ENCODE results near the gene FMN1.
A peak's percentile ranks its signal among the peaks of the same experiment; 100 is the strongest.

Gene FMN1

DNA sequence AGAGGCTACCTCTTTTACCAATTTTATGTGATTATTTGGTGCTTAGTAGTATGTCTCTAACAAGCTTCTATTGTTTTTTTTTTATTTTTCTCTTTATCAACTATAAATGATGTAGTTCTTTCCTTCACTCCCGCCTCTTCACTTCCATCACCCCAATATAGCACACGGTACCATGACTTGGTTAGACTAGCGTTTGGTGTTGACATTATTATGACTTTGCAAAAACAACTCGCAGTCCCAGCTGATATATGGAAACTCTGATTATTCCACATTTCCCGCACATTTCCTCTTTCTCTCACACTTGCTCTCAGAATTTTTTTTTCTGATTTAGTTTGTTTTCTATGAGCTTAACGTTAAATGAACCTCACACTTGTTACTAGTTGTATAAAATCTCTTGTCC is 314.5 kb downstream of the FMN1 start:
- DNase-seq (ENCODE audit: low read depth): no peak

DNA sequence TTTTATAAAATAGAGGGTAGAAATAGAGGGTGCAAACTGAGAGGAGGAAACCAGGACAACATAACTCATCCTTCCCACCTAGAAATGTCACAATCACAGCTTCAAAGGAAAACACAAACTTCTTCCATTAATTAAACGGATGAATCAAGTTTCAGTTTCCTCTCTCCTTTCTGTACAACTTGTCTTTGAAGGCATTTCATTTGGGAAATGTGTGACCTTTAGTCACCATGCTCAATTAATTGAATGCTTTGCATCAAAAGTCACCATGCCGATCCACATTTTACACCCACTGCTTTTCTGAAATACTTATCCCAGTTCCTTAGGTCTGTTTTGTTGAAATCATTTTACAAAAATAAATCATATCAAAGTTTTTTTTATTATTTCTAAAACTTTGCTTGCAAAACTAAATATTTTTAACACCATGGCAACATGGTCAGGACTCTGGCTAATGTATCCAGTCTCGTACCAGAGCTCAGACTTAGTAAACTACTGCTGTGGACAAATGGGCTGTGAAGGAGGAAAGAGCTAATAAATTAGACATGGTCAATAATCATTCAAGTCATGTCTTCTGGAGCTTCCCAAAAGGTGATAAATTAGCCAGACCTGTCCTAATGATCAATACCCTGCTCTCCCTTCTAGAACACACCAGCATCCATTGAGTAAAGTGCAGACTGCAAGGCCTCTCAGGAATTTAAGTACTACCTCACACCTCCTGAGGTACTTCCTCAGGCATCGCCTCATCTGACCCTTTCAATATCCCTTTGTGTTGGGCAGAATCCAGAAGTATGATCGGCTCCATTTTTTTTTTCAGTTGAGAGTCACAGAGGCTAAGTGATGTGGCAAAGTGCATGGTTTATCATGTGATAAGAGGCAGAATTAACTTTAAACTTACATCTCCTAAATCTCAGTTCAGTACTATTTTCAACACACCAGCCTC is 315.4 kb downstream of the FMN1 start:
- no peak for DNase-seq (ENCODE audit: low read depth)

DNA sequence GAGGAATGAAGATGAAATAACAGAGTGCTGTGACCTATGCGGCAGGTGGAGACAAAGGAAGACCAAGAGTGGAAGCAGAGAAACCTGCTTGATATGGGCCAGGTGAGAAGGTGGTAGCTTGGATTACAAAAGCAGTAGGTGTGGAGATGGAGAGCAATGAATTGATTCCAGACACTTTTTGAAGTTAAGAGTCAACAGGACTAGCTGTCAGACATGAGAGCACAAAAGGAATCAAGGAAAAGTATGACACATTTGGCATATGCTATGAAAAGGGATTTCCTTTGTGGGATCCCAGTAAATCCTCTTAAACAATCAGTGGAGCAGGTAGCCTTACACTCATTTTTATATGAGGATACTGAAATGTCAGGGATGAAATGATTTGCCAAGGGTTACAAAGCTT is 316.2 kb downstream of the FMN1 start:
- DNase-seq (ENCODE audit: low read depth): no peak

DNA sequence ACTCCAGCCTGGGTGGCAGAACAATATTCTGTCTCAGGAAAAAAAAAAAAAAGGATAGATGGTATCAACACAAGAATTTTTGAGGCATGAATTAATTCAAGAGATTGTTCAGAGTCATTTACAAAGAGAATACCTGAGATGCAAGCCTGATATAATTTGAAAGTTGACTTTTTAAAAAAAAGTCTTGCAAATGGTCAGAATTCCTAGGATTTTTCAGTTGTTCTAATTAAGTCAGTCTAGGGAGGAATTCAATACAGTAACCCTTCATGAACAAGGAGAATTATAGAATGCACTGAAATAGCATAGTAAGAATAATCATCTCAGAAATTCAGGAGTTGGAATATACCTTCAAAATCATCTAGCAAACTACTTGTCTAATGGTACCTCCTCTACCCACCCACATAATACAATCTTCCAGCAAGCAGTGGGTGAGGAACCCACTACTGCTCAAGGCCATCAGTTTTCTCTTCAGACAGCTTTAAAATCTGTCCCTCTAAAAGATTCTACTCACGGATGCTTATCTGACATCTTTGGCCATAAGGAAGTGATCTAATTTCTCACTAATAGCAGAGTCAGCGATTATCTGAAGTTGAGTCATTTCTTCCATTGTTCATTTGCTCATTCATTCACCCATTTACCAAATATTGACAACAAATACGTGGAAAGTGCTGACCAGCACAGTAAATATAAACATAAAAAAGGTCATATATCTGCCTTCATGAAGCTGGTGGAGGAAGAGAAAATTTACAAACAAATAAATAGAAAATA is 317.1 kb downstream of the FMN1 start:
- DNase-seq (ENCODE audit: low read depth): no peak

DNA sequence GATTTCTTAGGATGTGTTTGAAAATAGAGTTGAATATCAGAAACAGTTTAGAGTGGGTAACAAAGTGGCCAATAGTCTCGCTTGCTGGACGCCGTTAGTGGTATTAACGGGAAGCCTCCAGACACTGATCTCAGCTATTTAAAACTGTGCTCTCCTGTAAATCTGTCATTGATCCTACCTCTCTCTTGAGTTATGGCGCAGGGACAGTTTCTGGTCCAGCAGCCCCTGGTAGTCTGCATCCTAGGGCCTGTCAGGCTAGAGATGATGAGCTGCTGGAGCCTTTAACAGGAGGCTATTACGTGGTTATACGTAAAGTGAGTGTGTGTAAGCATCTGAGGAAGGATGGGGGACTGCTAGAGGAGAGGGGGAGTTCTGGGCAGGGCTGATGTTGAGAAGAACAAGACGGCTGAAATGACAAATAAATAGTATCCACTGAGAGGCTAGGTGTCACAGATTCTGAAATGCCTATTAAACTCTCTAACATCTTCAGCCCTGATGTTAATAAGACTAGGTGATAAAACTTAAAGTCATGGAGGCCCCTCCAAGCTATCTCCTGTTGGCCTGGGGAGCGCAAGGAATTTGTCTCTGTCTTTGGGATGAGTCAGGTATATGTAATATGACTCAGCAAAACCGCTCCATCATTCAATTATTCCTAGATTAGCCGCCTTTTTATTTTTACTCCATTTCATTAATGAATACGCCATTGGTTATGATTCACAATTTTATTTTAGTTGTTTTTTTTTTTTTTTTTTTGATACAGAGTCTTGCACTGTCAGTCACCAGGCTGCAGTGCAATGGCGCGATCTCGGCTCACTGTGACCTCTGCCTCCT is 321.0 kb downstream of the FMN1 start:
- DNase-seq (ENCODE audit: low read depth): peak; percentile 36

DNA sequence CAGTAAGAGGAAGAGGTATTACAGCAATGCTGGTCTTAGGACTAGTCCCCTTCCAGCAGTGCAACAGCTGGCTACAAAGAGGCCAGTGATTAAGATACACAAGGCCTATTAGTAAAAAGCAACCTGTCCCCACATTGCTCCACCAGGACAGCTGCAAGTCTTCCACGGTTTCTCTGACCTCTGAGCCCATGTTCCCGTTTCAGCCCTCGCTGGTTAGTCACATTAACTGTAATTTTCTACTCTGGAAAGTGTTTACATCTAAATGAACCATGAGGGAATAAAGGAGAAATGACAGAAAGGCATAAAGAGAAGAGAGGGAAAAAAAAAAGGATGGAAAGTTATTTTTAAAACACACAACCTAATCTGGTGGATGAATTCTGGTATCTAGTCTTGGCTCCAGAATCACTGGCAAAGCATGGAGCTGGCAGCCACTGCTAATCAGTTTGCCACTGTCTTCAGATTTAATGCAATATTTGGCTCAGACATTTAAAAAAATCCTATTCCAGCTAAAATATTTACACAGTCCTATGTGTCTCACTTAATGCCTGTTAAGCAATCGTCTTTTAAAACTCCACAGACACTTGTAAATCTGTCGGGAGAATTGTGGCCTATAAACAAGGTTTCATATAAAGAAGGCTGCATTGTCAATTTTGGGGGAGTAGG is 321.8 kb downstream of the FMN1 start:
- DNase-seq (ENCODE audit: low read depth): peak; percentile 37

DNA sequence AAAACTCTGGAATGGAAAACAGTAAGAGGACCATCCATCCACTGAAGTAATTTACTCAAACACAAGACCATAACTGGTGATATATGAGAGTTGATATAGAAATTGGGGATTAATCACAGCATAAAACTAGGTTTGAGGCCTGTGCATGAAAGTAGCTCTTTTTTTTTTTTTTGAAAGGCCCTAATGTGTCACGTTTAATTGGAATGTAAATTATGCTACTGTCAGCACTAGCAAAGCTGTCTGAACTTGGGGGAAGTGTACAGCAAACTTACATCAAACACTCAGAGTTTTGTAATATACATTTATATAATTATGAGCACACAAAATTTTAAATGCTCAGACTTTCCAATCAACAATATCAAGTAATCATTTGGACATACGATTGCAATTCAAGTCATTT is 322.6 kb downstream of the FMN1 start:
- no peak for DNase-seq (ENCODE audit: low read depth)

DNA sequence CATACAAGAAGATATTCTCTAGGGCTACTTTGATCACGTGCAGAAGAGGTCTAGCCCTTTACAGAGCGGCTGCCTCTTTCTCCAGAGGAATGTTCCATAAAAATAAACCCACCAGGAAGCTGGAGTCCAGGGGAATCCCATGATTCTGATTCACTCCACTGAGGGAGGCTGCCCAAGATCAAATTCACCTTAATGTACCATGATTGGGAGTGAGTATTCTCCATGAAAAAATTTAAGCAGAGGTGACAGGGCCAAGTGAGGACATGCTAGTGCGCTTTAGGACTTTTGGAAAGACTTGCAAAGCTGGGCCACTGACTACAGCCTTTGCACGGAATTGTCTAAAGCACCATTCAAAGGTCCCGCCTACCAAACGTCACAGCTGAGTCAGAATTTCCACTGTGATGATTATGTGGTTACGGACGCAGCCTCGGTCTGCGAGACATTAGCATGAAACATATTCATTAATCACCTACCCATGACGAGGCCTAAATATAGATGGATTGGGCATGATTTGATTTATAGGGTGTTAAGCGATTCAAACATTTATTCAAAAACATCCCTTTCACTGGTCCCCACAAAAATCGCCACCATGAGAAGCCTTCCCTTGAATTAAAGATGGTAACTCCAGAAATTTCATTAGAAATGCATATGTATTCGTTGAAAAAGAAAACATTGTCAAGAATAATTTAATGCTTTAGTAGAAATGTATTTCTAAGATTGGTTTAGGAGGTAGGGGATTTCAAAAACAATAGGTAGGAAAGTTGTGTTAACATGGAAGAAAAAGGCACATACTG is 324.1 kb downstream of the FMN1 start:
- peak; percentile 95 for DNase-seq (ENCODE audit: low read depth)

DNA sequence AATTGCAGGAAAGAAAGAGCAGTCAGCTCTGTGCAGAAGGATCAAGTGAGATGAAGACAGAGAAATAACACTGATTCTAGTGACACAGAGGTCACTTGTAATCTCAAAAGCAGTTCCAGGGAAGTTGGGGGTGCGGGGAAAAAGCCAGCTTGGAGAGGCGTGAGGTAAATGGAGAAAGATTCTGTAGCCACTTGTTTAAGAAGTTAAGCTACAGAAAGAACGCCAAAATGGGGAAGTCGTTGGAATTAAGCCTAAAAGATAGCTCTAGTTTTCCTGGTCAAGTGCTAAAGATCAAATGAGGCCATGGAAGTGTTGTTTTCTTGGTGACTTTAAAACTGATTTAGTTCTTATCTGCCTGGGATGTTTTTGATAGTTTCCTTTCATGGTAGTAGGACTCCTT is 324.7 kb downstream of the FMN1 start:
- DNase-seq (ENCODE audit: low read depth): no peak

DNA sequence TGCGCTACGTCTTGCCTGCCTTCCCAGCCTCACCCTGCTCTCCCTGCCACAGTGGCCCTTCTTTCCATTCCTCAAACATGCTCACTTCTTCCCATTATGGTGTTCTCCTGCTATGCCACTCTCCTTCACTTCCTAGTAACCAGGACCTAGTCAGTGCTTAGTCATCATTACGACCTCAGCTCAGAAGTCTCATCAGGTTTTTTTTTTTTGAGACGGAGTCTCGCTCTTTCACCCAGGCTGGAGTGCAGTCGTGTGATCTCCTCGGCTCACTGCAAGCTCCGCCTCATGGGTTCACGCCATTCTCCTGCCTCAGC is 327.2 kb downstream of the FMN1 start:
- peak; percentile 72 for DNase-seq (ENCODE audit: low read depth)

DNA sequence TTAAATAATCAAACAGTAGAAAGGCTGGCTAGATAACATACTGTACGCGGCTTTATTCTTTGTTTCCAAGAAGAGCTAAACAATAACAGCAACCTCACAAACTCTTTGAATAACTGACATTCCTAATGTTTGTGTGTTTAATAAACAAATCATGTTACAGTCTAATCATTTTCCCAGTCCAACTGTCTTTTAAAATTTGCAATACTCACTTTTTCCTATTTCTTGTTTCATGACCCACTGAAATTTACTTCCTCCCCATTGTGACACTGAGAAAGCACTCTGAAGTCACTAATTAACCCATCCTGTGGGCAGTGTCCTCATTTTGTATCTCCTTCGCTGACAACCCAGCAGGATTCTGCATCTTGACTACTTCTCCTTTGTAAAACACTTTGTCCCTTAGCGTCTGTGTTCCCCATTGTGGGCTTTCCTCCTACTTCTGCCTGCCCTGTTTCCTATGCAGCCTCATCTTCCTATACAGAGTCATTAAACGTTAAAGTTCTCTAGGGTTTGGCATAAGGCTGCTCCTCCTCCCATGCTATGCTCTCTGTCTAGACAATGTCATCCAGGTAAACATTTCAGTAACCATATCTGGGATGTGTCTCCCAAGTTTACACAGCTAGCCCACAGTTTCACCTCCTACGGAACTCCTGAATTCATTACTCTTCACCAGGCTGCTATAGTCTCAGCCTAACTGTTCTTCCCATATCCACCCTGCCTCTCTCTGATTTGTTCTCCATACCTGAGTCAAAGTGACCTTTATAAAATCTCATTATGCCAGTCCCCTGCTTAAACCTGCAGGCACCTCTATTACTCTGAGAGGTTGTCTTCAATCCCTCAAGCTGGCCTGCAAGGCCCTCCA is 327.8 kb downstream of the FMN1 start:
- peak; percentile 15 for DNase-seq (ENCODE audit: low read depth)

DNA sequence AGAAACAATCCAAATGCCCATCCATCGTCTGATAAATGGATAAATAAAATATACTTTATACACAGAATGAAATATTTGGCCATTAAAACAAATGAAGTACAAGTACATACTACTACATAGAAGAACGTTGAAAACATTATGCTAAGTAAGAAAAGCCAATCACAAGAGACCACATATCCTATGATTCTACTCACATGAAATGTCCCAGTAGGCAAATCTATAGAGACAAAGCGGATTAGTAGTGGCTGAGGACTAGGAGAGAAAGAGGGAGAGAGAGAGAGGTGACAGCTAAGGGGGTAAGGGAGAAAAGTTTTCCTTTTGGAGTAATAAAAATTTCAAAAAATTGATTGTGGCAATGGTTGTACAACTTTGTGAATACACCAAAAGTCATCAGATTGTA is 329.7 kb downstream of the FMN1 start:
- DNase-seq (ENCODE audit: low read depth): no peak

DNA sequence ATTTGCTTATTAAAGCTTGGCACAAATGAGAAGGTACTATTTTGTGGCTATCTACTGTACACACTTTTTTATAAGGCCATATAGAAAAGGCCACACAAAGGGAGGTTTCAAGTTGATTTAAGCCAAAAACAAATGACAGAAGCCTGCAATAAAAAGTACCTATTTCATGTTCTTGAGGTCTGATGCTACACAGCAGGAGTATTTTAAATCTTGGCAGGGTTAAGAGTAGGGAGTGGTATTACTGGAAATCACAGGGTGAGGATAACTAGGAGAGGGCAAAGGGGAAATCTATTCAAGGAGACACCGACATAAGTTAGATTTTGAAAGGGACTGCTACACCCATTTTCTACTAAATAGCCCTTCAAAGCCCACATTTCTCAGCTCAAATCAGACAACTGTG is 330.5 kb downstream of the FMN1 start:
- no peak for DNase-seq (ENCODE audit: low read depth)

DNA sequence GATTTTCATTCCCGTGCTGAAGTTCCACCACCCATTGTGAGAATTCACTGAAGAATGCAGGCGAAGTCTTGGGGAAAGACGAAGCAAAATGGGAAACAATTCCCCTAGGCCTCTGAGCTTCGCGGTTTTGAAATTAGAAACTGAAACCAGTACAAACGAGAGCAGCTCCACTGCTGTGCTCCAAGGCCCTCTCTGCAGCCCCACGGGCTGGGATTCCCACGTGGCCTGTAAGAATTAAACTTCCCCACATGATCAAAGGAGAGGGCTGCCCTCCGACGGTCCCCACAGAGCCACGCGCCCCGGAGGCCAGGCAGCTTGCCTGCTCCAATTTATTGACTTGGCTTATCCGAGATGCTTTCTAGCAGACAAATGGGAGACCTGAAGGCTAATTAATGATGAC is 332.8 kb downstream of the FMN1 start:
- DNase-seq (ENCODE audit: low read depth): peak; percentile 81

DNA sequence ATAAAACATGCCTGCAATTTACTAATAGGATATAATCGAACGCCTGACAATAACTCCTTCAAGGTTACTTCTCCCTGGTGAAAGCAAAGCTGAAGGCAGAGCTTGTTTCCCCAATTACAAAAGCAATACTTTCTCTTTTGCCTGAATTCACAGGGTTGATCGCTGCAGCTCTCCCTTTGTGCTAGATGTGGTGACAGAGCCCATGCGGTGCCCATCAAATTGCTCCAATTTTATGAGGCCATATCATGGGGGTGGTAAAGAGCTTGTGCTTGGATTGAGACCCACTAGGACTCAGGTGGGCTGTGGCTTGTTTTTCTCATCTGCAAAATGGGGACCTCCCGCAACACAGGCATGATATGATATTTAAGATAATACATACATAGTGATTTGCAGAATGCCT is 333.3 kb downstream of the FMN1 start:
- no peak for DNase-seq (ENCODE audit: low read depth)

DNA sequence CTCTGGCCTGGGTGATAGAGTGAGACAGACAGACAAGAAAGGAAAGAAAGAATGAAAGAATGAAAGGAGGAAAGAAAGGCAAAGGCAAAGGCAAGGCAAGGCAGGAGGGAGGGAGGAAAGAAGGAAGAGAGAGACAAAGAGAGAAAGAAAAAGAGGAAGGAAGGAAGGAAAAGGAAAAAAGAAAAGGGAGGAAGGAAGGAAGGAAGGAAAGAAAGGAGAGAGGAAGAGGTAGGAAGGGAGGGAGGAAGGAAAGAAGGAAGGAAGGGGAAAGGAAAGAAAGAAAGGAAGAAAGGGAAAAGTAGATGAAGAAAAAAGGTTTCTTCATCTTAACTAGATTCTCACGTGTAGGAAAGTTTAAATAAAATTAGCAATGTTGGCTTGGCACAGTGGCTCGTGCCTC is 334.5 kb downstream of the FMN1 start:
- no peak for DNase-seq (ENCODE audit: low read depth)

DNA sequence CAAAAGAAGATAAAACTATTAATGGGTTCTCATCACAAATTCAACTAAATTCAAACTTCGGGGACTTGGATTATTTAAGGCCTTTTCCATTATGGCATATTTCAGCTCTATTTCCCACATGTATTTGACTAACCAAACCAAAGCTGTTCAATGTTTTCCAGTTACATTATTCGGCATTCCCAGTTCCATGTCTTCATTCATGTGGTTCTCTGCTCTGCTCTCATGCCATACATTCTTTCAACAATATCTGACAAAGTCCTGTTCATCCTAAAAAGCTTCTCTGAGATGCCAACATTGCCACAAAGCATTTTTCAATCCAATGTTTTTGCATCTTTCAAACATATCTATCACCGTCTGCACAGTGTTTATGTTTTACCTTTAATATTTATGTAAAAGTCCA is 335.3 kb downstream of the FMN1 start:
- no peak for DNase-seq (ENCODE audit: low read depth)

DNA sequence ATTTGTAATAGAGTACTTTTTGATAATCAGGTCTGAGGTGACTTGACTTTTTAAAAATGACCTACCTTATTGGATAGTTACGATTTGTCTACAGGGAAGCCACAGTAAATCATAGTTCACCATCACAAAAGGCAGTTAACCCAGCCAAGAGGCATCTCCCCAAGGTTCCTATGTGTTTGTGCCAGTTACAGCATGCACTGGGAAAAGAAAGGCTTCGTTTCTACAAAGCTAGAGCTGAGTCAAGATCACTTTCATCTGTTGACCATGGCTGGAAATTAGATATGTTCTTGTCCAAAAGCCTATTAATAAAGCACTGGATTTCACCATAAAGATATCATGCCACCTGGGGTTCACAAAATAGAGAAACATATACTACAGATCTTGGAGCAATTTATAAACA is 336.8 kb downstream of the FMN1 start:
- DNase-seq (ENCODE audit: low read depth): no peak

DNA sequence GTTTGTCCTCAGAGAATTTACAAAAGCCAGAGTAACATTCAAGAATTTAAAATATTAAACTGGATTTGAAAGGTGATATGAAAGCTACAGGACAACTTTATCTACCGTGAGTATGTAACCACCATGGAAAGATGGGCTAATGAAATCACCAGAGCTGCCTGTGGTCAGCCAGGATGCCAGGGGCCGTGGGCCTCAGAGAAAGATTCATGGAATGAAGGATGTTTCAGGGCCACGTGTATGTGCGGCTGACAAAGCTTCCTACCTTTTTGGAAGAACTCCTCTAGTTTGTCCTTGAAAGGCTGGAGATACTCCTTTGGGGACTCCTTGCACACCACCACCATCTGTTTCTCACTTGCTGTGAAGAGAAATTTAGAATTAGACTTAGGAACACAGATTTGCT is 337.8 kb downstream of the FMN1 start:
- peak; percentile 92 for DNase-seq (ENCODE audit: low read depth)

DNA sequence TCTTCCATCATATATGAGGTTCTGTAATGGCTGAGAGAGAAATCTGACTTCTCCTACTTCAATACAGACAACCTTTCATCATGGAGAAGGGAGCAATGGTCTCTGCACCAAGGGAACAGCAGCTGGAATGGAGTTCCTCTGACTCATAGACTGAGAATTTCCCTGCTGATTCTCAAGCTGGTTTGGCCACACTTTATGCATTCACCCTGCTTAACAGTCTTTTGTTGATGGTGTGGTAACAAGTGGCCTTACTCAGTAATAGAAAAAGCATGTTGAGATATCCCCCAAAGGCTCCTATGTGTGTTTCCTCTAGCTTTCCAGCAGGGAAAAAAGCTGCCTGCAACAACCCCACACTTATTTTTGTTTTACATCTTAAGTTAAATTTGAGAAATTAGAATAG is 338.6 kb downstream of the FMN1 start:
- DNase-seq (ENCODE audit: low read depth): peak; percentile 99
